Myocyte (in vitro differentiated cells): ENCODE results near the gene PCSK1N. TPM values are rescaled to one million over a fixed set of nuclear protein-coding genes. Genes with fewer than 3 reads are reported as not detected.

ENCODE experiments used
- DNase-seq: peaks from one replicate; pipeline ENCODE4 v3.0.0-alpha.2; 2012; ENCODE audit warnings: low read depth
- total RNA-seq: library from RNA; depleted of rRNA; stranded (reverse); fragments of >200 nt; gene quantifications from 2 replicates; pipeline ENCODE4 v1.2.3, GENCODE V29; 2014

PCSK1N gene
- total RNA-seq, 1 donor from 2014 or later: 1.8 TPM

DNA sequence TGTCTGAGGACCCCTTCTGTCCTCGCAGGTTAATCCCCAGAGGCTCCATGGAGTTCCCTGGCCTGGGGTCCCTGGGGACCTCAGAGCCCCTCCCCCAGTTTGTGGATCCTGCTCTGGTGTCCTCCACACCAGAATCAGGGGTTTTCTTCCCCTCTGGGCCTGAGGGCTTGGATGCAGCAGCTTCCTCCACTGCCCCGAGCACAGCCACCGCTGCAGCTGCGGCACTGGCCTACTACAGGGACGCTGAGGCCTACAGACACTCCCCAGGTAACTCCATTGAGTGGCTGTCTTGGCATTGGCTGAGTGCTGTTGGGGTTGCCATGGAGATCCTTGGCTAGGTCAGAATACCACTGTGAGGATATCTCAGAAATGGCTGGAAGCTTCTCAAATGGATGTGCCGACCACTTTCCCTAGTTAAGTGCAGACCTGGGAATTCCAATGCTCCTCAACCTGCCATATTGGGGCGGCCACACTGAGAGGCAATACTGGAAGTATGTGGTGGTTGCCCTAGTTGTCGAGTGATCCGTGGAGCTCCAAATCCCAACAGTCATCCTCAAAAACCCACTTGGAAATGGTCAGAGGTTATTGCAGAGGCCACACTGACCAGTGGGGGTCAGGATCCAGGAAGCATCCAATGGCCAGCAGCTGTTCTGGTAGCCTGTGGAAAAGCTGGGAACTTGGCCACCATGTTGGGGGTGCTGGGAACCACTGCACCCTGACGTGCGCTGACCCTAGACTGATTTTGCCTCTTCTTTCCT lies 44.2 kb downstream of the PCSK1N start:
- DNase-seq: no peak

DNA sequence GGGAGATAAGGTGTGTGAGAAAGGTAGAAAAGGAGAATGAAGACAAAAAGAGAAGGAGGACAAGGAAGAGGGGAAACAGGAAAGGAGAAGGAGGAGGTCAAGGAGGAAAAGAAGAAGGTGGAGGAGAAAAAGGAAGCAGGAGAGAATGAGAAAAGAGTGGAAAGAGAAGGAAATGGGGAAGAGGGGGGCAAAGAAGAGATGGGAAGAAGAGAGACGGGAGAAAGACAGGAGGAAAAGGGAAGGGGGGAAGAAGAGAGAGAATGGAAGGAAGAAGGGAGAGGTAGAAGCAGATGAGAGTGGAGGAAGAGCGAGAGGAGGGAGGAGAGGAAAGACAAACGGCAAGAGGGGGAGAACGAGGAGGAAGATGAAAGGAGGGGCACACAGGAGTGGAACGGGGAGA lies 44.9 kb downstream of the PCSK1N start:
- no peak for DNase-seq

GRCh38 chrX:48789366-48790220 lies 45.8 kb downstream of the PCSK1N start:
- no peak for DNase-seq

DNA sequence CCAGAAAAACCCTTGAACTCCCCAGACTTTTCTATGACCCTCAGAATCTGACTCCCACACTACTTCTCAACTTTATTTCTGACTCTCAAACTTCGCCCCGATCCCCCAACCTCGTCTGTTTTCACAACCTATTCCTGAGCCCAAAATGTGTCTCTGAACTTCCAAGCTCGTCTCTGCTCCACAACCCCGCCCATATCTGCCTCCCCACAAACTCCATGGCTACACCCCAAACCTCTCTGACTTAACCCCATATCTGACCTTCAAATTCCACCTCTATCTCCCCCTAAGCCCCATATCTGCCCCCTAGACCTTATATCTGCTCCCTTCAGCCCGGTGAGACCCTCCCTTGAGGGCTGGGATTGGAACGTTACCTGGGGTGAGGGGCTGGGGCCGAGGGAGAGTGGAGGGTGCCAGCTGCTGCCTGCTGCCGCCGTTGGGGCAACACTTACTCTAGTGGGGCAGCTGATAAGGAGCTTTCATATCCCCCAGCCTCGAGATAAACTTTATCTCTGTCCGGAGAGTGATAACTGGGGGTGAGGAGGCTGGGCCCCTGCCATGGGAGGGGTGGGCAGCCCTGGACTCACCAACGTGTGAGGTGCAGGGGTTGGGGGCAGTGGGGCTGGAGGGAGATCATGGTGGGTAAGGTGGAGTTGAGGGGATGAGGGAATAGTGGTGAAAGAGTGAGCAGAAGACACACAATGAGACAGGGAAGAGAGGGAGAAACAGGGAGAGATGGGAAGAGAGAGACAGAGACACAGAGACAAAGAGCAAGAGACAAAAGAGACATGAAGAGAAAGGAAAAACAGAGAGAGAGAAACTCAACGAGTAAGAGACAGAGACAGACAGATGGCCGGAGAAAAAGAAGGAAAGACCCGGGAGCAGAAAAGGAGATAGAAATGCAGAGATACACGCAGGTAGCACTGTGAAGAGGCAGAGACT lies 47.6 kb downstream of the PCSK1N start:
- no peak for DNase-seq

GRCh38 chrX:48786825-48787504 lies 48.4 kb downstream of the PCSK1N start:
- DNase-seq: no peak

GRCh38 chrX:48786341-48786800 lies 49.0 kb downstream of the PCSK1N start, which contains the start of gene GATA1:
GATA1 (plus strand) TSS chrX:48786590; CDS start chrX:48791110, 4,520 bp downstream.
- no peak for DNase-seq

- DNase-seq: no peak
Observed at GRCh38 chrX:48785540-48786214, 49.7 kb downstream of the PCSK1N start.

DNA sequence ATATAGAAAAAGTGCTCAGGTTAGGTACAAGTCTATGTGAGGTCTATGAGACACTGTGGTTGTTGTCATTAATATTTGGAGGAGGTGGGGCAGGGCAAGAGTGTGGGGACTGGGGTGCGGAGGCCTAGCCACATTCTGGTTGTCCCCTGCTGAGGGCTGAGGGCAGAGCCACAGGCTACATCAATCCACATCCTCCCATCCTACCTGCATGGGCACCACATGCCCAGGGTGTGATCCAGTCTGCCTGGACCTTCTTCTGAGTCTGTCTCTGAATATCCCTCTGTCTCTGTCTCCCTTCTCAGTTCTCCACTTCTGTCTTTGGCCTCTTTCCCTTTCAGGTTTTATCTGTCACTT lies 50.2 kb downstream of the PCSK1N start:
- DNase-seq: no peak

DNA sequence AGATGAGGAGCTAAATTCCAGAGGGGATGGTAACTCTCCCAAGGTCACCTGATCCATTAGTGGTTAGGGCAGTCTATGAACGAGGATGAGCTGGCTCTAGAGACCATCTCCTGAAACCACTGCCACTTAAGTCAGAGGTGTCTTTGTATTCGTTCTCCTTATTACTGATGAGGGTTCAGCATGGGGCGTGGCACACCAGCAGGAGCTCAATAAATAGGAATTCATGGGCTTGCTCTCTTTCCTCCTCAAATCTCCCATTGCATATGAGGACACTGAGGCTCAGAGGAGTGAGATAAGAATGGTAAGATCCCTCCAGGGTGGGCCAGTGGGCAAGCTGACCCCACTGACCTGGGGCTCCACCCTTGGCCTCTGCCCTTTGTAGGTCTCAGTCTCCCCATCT lies 50.7 kb downstream of the PCSK1N start:
- no peak for DNase-seq

GRCh38 chrX:48782795-48783194 lies 52.6 kb downstream of the PCSK1N start:
- no peak for DNase-seq

DNA sequence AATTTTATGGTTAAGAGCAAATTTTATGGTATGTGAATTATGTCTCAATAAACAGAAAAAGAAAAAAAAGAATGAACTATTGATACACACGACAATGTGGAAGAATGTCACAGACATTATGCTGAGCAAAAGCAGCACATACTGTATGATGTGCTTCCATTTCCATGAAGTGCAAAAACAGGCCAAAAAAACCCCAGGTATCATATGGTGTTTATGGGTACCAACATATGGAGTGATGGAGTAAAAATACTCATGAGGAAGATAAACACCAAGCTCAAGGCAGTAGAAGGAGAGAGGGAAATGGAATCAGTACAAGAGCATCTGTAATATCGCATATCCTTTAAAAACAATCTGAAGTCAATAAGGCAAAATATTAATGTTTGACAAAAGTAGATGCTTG lies 53.2 kb downstream of the PCSK1N start:
- DNase-seq: no peak

DNA sequence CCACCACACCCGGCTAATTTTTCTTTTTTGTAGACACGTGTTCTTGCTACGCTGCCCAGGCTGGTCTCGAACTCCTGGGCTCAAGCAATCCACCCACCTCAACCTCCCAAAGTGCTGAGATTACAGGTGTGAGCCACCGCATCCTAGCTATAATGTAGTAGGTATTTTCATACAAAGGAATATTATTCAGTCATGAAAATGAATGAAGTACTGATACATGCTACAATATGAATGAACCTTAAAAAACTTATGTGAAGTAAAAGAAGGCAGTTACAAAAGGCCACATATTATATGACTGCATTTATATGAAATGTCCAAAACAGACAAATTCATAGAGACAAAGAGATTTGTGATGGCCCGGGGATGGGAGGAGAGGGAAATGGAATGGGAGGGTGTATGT lies 53.7 kb downstream of the PCSK1N start:
- no peak for DNase-seq

Other genes with a start within 250 kb of the PCSK1N start
- 110 and 139 TPM in 2 replicates for gene WDR13, start 238.1 kb downstream of the PCSK1N start, total RNA-seq
- 0.19 TPM in 1 of 2 replicates, not detected in the other for gene WAS, start 151.8 kb downstream of the PCSK1N start, total RNA-seq
- gene SUV39H1, start 138.9 kb downstream of the PCSK1N start, total RNA-seq: 2.8 and 3.1 TPM in 2 replicates
- not detected in 2 replicates for gene GLOD5, start 73.9 kb downstream of the PCSK1N start, total RNA-seq
- gene GATA1, start 49.0 kb downstream of the PCSK1N start, total RNA-seq: not detected in 2 replicates
- 60.8 and 75.5 TPM in 2 replicates for gene HDAC6, start 33.5 kb downstream of the PCSK1N start, total RNA-seq
- gene ERAS, start 9.1 kb downstream of the PCSK1N start, total RNA-seq: not detected in 2 replicates
- gene TIMM17B, start 62.2 kb upstream of the PCSK1N start, total RNA-seq: 52.4 and 64.3 TPM in 2 replicates
- 37.6 and 44.7 TPM in 2 replicates for gene PQBP1, start 62.3 kb upstream of the PCSK1N start, total RNA-seq
- gene SLC35A2, start 76.0 kb upstream of the PCSK1N start, total RNA-seq: 18.2 and 24.4 TPM in 2 replicates
- 4.6 and 6.2 TPM in 2 replicates for gene PIM2, start 83.4 kb upstream of the PCSK1N start, total RNA-seq
- 27.0 and 27.9 TPM in 2 replicates for gene OTUD5, start 122.0 kb upstream of the PCSK1N start, total RNA-seq
- 0.10 and 0.21 TPM in 2 replicates for gene KCND1, start 136.2 kb upstream of the PCSK1N start, total RNA-seq
- 22.4 and 24.4 TPM in 2 replicates for gene GRIPAP1, start 166.7 kb upstream of the PCSK1N start, total RNA-seq
- 36.9 and 39.6 TPM in 2 replicates for gene TFE3, start 207.7 kb upstream of the PCSK1N start, total RNA-seq
- gene CCDC120, start 223.4 kb upstream of the PCSK1N start, total RNA-seq: not detected in 2 replicates
- gene PRAF2, start 238.4 kb upstream of the PCSK1N start, total RNA-seq: 7.1 and 7.4 TPM in 2 replicates
- 49.3 and 64.3 TPM in 2 replicates for gene WDR45, start 244.3 kb upstream of the PCSK1N start, total RNA-seq